Measurements from ENCODE around the gene PRPF4.

DNA sequence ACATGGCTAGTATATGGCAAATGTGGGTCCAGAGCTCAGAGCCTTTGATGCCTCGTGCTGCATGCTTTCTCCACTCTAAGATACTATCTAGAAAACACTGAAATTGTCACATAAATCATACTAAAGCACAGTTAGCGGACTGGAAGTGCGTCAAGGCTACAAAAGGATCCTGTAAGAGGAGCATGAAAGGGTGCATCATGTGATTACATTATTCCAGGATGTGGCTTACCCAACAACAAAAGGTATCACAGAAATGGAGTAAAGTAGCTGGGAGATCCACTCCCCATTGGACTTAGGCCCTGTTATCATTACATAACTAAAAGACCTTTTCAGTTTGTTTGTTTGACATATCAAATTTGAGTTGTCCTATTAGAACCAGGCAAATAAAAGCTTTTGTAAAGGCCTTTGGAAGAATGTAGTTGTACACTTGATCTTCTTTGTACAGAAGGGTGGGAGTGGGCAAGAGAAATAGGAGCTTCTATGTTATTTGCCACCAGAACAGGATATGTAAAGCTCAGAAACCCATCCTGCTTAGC, 47.3 kb upstream of the PRPF4 start:
- no peak for TF ChIP-seq POLR2AphosphoS5 (IDR thresholded peaks at IDR 0.05)
- TF ChIP-seq, protein P1, sequence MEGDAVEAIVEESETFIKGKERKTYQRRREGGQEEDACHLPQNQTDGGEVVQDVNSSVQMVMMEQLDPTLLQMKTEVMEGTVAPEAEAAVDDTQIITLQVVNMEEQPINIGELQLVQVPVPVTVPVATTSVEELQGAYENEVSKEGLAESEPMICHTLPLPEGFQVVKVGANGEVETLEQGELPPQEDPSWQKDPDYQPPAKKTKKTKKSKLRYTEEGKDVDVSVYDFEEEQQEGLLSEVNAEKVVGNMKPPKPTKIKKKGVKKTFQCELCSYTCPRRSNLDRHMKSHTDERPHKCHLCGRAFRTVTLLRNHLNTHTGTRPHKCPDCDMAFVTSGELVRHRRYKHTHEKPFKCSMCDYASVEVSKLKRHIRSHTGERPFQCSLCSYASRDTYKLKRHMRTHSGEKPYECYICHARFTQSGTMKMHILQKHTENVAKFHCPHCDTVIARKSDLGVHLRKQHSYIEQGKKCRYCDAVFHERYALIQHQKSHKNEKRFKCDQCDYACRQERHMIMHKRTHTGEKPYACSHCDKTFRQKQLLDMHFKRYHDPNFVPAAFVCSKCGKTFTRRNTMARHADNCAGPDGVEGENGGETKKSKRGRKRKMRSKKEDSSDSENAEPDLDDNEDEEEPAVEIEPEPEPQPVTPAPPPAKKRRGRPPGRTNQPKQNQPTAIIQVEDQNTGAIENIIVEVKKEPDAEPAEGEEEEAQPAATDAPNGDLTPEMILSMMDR (IDR thresholded peaks at IDR 0.05) = no peak
- no peak for TF ChIP-seq POLR2A (IDR thresholded peaks at IDR 0.05)

All from stomach (tissue), 4 donors.